AG09309 (cell line): ENCODE data around the gene CATSPERZ.

Experiments
- DNase-seq: peaks from one replicate; pipeline ENCODE4 v3.0.0-alpha.2; 2010; ENCODE audit warnings: low read depth
- H3K4me3 ChIP-seq: 2 replicates; pipeline ENCODE4 v1.5.1; 2011; ENCODE audit warnings: mild to moderate bottlenecking, low read depth, low read length, moderate library complexity; ENCODE audit not compliant: control insufficient read depth
- CTCF ChIP-seq: IDR thresholded peaks from 2 replicates; pipeline ENCODE4 v1.5.1; 2011; ENCODE audit warnings: mild to moderate bottlenecking, low read depth, low read length, inconsistent platforms; ENCODE audit not compliant: insufficient read depth, control insufficient read depth; ENCODE audit errors: missing control alignments

The CATSPERZ gene

DNA sequence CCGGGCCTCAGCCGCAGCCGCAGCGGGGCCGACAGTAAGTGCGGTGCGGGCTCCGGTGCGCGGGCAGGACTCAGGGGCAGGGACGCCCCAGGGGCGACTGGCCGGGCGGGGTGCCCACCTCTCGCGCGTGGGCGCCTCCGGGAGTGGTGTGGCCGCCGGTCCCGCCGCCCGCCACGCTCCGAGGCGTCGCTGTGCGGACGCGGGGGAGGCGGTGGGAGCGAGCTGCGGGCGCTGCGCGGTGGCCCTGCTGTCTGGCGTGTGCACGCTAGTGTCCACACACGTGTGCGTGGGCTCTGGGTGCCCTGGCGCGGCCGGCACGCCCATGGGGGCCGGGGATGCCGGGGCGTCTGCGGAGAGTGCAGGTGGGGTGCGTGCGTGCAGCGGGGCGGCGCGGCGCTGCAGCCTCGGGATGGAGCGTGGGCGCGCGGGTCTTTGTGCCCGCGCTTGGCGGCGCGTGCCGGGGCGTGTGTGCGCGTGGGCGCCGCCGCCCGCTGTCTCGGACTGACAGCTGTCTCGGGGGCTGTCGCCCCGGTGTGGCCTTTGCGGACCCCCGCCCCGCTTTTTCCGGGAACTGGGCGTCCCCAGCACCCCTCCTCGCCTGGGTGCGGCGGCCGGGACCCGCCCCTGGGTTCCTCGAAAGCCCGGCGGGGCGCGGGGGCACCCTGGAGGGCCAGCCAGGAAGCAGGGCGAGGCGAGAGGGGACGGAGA lies 8.3 kb upstream of the CATSPERZ start:
- TF ChIP-seq CTCF = no peak
- H3K4me3 ChIP-seq = no peak overlapping the region
- DNase-seq = no peak

- no peak for TF ChIP-seq CTCF
- no peak overlapping the region for H3K4me3 ChIP-seq
- no peak for DNase-seq
Measured at GRCh38 chr11:64292460-64293254, 7.5 kb upstream of the CATSPERZ start.

- DNase-seq = no peak
Measured at GRCh38 chr11:64294774-64295173, 5.4 kb upstream of the CATSPERZ start.

GRCh38 chr11:64295760-64296159 lies 4.4 kb upstream of the CATSPERZ start:
- DNase-seq = no peak
- TF ChIP-seq CTCF = no peak
- H3K4me3 ChIP-seq = no peak overlapping the region

More at GRCh38 chr11:64294774-64295173, 5.4 kb upstream of the CATSPERZ start:
- no peak for TF ChIP-seq CTCF
- no peak overlapping the region for H3K4me3 ChIP-seq

DNA sequence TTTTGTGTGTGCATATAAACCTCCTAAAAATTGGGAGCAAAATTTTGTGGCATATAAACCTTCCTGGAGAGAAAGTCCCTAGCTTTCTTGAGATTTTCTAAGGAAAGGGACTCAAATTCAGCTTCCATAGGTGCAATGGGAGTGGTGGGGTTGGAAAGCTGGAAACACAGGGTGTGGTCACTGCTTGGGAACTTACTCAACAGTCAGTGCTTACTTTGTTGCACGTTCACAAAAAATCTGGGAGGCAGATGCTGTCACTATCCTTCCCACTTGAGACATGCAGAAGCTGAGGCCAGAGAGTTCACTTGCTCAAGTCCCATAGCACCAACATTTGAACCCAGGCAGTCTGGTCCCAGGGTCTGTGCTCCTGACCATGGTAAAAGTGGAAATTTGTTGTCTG lies 3.9 kb upstream of the CATSPERZ start:
- no peak overlapping the region for H3K4me3 ChIP-seq
- TF ChIP-seq CTCF = no peak
- DNase-seq = no peak

DNA sequence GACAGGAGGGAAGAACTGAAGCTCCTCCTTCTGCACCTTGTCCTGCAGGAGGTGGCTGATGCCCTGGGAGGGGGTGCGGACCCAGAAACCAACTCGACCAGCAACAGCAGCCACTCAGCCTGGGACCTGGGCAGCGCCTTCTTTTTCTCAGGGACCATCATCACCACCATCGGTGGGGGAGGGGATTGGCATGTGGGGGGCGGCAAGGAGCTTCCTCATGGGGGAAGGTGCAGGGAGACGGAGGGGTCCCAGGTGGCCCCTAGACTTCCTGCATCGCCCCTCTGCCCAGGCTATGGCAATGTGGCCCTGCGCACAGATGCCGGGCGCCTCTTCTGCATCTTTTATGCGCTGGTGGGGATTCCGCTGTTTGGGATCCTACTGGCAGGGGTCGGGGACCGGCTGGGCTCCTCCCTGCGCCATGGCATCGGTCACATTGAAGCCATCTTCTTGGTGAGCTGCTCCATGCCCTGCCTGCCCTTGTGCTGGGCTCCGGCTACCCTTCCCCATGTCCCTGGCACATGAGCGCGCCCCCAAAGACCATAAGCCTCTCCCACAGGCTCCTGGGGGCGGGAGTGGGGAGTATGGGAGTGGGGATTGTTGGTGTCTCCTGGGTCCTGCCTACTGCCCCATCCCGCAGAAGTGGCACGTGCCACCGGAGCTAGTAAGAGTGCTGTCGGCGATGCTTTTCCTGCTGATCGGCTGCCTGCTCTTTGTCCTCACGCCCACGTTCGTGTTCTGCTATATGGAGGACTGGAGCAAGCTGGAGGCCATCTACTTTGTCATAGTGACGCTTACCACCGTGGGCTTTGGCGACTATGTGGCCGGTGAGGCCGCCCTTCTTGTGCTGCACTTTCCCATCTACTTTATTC lies 3.1 kb upstream of the CATSPERZ start:
- no peak overlapping the region for H3K4me3 ChIP-seq
- TF ChIP-seq CTCF = no peak
- no peak for DNase-seq
